ENCODE results near the gene GMDS.

Gene GMDS

GRCh38 chr6:1736346-1737105 lies 508.9 kb downstream of the GMDS start:
- WGBS = 82% methylated on average over 5 of the region's 6 CpGs
- Histone ChIP-seq H3K14ac (ENCODE audit: low read length in 2 of 2) (no peak overlapping the region), H3K9ac (ENCODE audit: low read length) (no peak overlapping the region), H2AK5ac (ENCODE audit: low read length, severe bottlenecking) (no peak overlapping the region), H2BK5ac (ENCODE audit: low read depth, low read length, poor library complexity, severe bottlenecking) (no peak overlapping the region), H3K27me3 (ENCODE audit: control insufficient read depth in 1 of 2, insufficient read depth in 1 of 2, low read length in 2 of 2) (no peaks in the 10 kb centered on the region), H2BK12ac (ENCODE audit: low read length in 2 of 2) (no peak overlapping the region), H3K27ac (ENCODE audit: low read length, poor library complexity, severe bottlenecking) (no peak overlapping the region), H3K36me3 (ENCODE audit: control insufficient read depth in 1 of 2, insufficient read depth in 2 of 2, low read depth in 1 of 2, low read length in 2 of 2) (no peaks in the 10 kb centered on the region), H3K4me3 (ENCODE audit: insufficient read depth in 1 of 2, low read depth in 1 of 2, low read length in 2 of 2) (no peak overlapping the region), H3K23ac (ENCODE audit: low read length in 2 of 2) (no peak overlapping the region), H3K4me2 (ENCODE audit: low read length, poor library complexity, severe bottlenecking) (no peak overlapping the region), H3K4me1 (ENCODE audit: control insufficient read depth, insufficient read depth, low read depth, low read length) (no peaks in the 10 kb centered on the region), H2AFZ (ENCODE audit: low read depth, low read length) (no peak overlapping the region), H3K9me3 (ENCODE audit: control insufficient read depth, low read length) (peaks cover 2% of the 10 kb centered on the region), H2BK120ac (ENCODE audit: low read depth, low read length) (no peak overlapping the region), H3K79me1 (replicated peaks; ENCODE audit: low read length, poor library complexity, severe bottlenecking) (no peaks in the 10 kb centered on the region), H2BK15ac (ENCODE audit: low read depth, poor library complexity, severe bottlenecking) (no peak overlapping the region), H4K91ac (ENCODE audit: low read length) (no peak overlapping the region), H3K18ac (ENCODE audit: low read depth in 1 of 2, low read length in 2 of 2) (no peak overlapping the region), H3K4ac (ENCODE audit: low read depth in 1 of 2, low read length in 2 of 2) (no peak overlapping the region), H4K8ac (ENCODE audit: low read length) (no peak overlapping the region)
- no peak for DNase-seq

GRCh38 chr6:1735239-1735803 lies 510.1 kb downstream of the GMDS start:
- no peaks in the 10 kb centered on the region for H3K79me1 ChIP-seq (replicated peaks; ENCODE audit: low read length, poor library complexity, severe bottlenecking)
- no peaks in the 10 kb centered on the region for H3K27me3 ChIP-seq (ENCODE audit: control insufficient read depth in 1 of 2, insufficient read depth in 1 of 2, low read length in 2 of 2)
- H2BK12ac ChIP-seq (ENCODE audit: low read length in 2 of 2) = no peak overlapping the region
- H4K8ac ChIP-seq (ENCODE audit: low read length) = no peak overlapping the region
- no peak overlapping the region for H2BK15ac ChIP-seq (ENCODE audit: low read depth, poor library complexity, severe bottlenecking)
- peaks cover 11% of the 10 kb centered on the region for H3K9me3 ChIP-seq (ENCODE audit: control insufficient read depth, low read length)
- no peak overlapping the region for H2AK5ac ChIP-seq (ENCODE audit: low read length, severe bottlenecking)
- H3K4me2 ChIP-seq (ENCODE audit: low read length, poor library complexity, severe bottlenecking) = no peak overlapping the region
- H3K36me3 ChIP-seq (ENCODE audit: control insufficient read depth in 1 of 2, insufficient read depth in 2 of 2, low read depth in 1 of 2, low read length in 2 of 2) = no peaks in the 10 kb centered on the region
- H3K4ac ChIP-seq (ENCODE audit: low read depth in 1 of 2, low read length in 2 of 2) = no peak overlapping the region
- no peak overlapping the region for H2BK120ac ChIP-seq (ENCODE audit: low read depth, low read length)
- no peak overlapping the region for H3K4me3 ChIP-seq (ENCODE audit: insufficient read depth in 1 of 2, low read depth in 1 of 2, low read length in 2 of 2)
- 92% methylated on average over 6 of the region's 6 CpGs for WGBS
- no peak overlapping the region for H3K23ac ChIP-seq (ENCODE audit: low read length in 2 of 2)
- no peak overlapping the region for H2BK5ac ChIP-seq (ENCODE audit: low read depth, low read length, poor library complexity, severe bottlenecking)
- no peak overlapping the region for H3K14ac ChIP-seq (ENCODE audit: low read length in 2 of 2)
- H3K27ac ChIP-seq (ENCODE audit: low read length, poor library complexity, severe bottlenecking) = no peak overlapping the region
- no peak overlapping the region for H3K18ac ChIP-seq (ENCODE audit: low read depth in 1 of 2, low read length in 2 of 2)
- H2AFZ ChIP-seq (ENCODE audit: low read depth, low read length) = no peak overlapping the region
- no peak overlapping the region for H3K9ac ChIP-seq (ENCODE audit: low read length)
- DNase-seq = no peak
- H4K91ac ChIP-seq (ENCODE audit: low read length) = no peak overlapping the region
- H3K4me1 ChIP-seq (ENCODE audit: control insufficient read depth, insufficient read depth, low read depth, low read length) = no peaks in the 10 kb centered on the region

- H3K36me3 ChIP-seq (ENCODE audit: control insufficient read depth in 1 of 2, insufficient read depth in 2 of 2, low read depth in 1 of 2, low read length in 2 of 2) = peaks cover 0 to 1% of the 10 kb centered on the region in 2 experiments
- DNase-seq = no peak
- H3K9me3 ChIP-seq (ENCODE audit: control insufficient read depth, low read length) = peaks cover 11% of the 10 kb centered on the region
- H2BK5ac ChIP-seq (ENCODE audit: low read depth, low read length, poor library complexity, severe bottlenecking) = no peak overlapping the region
- H3K27ac ChIP-seq (ENCODE audit: low read length, poor library complexity, severe bottlenecking) = no peak overlapping the region
- H2AK5ac ChIP-seq (ENCODE audit: low read length, severe bottlenecking) = no peak overlapping the region
- H3K79me1 ChIP-seq (replicated peaks; ENCODE audit: low read length, poor library complexity, severe bottlenecking) = no peaks in the 10 kb centered on the region
- no peak overlapping the region for H2AFZ ChIP-seq (ENCODE audit: low read depth, low read length)
- H2BK120ac ChIP-seq (ENCODE audit: low read depth, low read length) = no peak overlapping the region
- no peak overlapping the region for H3K9ac ChIP-seq (ENCODE audit: low read length)
- H3K18ac ChIP-seq (ENCODE audit: low read depth in 1 of 2, low read length in 2 of 2) = no peak overlapping the region
- H2BK12ac ChIP-seq (ENCODE audit: low read length in 2 of 2) = no peak overlapping the region
- no peaks in the 10 kb centered on the region for H3K27me3 ChIP-seq (ENCODE audit: control insufficient read depth in 1 of 2, insufficient read depth in 1 of 2, low read length in 2 of 2)
- no peak overlapping the region for H3K23ac ChIP-seq (ENCODE audit: low read length in 2 of 2)
- no peak overlapping the region for H3K14ac ChIP-seq (ENCODE audit: low read length in 2 of 2)
- no peak overlapping the region for H4K8ac ChIP-seq (ENCODE audit: low read length)
- 33% methylated on average over 1 of the region's 3 CpGs for WGBS
- no peak overlapping the region for H3K4me3 ChIP-seq (ENCODE audit: insufficient read depth in 1 of 2, low read depth in 1 of 2, low read length in 2 of 2)
- H4K91ac ChIP-seq (ENCODE audit: low read length) = no peak overlapping the region
- H3K4ac ChIP-seq (ENCODE audit: low read depth in 1 of 2, low read length in 2 of 2) = no peak overlapping the region
- no peak overlapping the region for H2BK15ac ChIP-seq (ENCODE audit: low read depth, poor library complexity, severe bottlenecking)
- no peaks in the 10 kb centered on the region for H3K4me1 ChIP-seq (ENCODE audit: control insufficient read depth, insufficient read depth, low read depth, low read length)
- no peak overlapping the region for H3K4me2 ChIP-seq (ENCODE audit: low read length, poor library complexity, severe bottlenecking)
Measured at GRCh38 chr6:1730882-1731281, 514.5 kb downstream of the GMDS start.

- no peaks in the 10 kb centered on the region for H3K79me1 ChIP-seq (replicated peaks; ENCODE audit: low read length, poor library complexity, severe bottlenecking)
- H3K4me3 ChIP-seq (ENCODE audit: insufficient read depth in 1 of 2, low read depth in 1 of 2, low read length in 2 of 2) = no peak overlapping the region
- no peak overlapping the region for H2BK5ac ChIP-seq (ENCODE audit: low read depth, low read length, poor library complexity, severe bottlenecking)
- peaks cover under 1 to 4% of the 10 kb centered on the region in 2 experiments for H3K36me3 ChIP-seq (ENCODE audit: control insufficient read depth in 1 of 2, insufficient read depth in 2 of 2, low read depth in 1 of 2, low read length in 2 of 2)
- H2AFZ ChIP-seq (ENCODE audit: low read depth, low read length) = no peak overlapping the region
- H3K9ac ChIP-seq (ENCODE audit: low read length) = no peak overlapping the region
- no peak for DNase-seq
- no peak overlapping the region for H2BK12ac ChIP-seq (ENCODE audit: low read length in 2 of 2)
- 75% methylated on average over 7 of the region's 8 CpGs for WGBS
- no peak overlapping the region for H4K91ac ChIP-seq (ENCODE audit: low read length)
- peaks cover 11% of the 10 kb centered on the region for H3K9me3 ChIP-seq (ENCODE audit: control insufficient read depth, low read length)
- no peak overlapping the region for H3K4ac ChIP-seq (ENCODE audit: low read depth in 1 of 2, low read length in 2 of 2)
- H3K27ac ChIP-seq (ENCODE audit: low read length, poor library complexity, severe bottlenecking) = no peak overlapping the region
- H3K4me1 ChIP-seq (ENCODE audit: control insufficient read depth, insufficient read depth, low read depth, low read length) = no peaks in the 10 kb centered on the region
- H3K23ac ChIP-seq (ENCODE audit: low read length in 2 of 2) = no peak overlapping the region
- H3K4me2 ChIP-seq (ENCODE audit: low read length, poor library complexity, severe bottlenecking) = no peak overlapping the region
- no peak overlapping the region for H3K14ac ChIP-seq (ENCODE audit: low read length in 2 of 2)
- no peak overlapping the region for H2BK120ac ChIP-seq (ENCODE audit: low read depth, low read length)
- no peaks in the 10 kb centered on the region for H3K27me3 ChIP-seq (ENCODE audit: control insufficient read depth in 1 of 2, insufficient read depth in 1 of 2, low read length in 2 of 2)
- H2BK15ac ChIP-seq (ENCODE audit: low read depth, poor library complexity, severe bottlenecking) = no peak overlapping the region
- no peak overlapping the region for H2AK5ac ChIP-seq (ENCODE audit: low read length, severe bottlenecking)
- H4K8ac ChIP-seq (ENCODE audit: low read length) = no peak overlapping the region
- H3K18ac ChIP-seq (ENCODE audit: low read depth in 1 of 2, low read length in 2 of 2) = no peak overlapping the region
Measured at GRCh38 chr6:1729750-1730140, 515.7 kb downstream of the GMDS start.

Data from mesenchymal stem cell (in vitro differentiated cells and primary cell).